HEK293 (cell line): ENCODE data around the gene YTHDC2.

Source experiments
- ATF2 ChIP-seq: fragments of 450-650 bp; formaldehyde crosslinking; IDR thresholded peaks from 2 replicates; pipeline ENCODE4 v1.5.1; 2016; ENCODE audit warnings: missing biosample characterization, missing genetic modification characterization, low read depth
- KLF10 ChIP-seq: fragments of 450-650 bp; IDR thresholded peaks from 2 replicates; pipeline ENCODE4 v1.5.1; 2018; ENCODE audit warnings: missing biosample characterization, mild to moderate bottlenecking, missing genetic modification characterization
- KLF7 ChIP-seq: fragments of 450-650 bp; formaldehyde crosslinking; IDR thresholded peaks from 2 replicates; pipeline ENCODE4 v1.5.1; 2016; ENCODE audit warnings: missing biosample characterization, missing genetic modification characterization, borderline replicate concordance
- MYNN ChIP-seq: fragments of 450-650 bp; formaldehyde crosslinking; IDR thresholded peaks from 2 replicates; pipeline ENCODE4 v1.5.1; 2016; ENCODE audit warnings: missing biosample characterization, missing genetic modification characterization, borderline replicate concordance
- SP2 ChIP-seq: fragments of 450-650 bp; formaldehyde crosslinking; IDR thresholded peaks from 2 replicates; pipeline ENCODE4 v1.5.1; 2016; ENCODE audit warnings: missing biosample characterization, missing genetic modification characterization
- ZBTB21 ChIP-seq: fragments of 450-650 bp; formaldehyde crosslinking; IDR thresholded peaks from 2 replicates; pipeline ENCODE4 v1.5.1; 2017; ENCODE audit warnings: missing biosample characterization, missing genetic modification characterization
- ZBTB44 ChIP-seq: fragments of 450-650 bp; IDR thresholded peaks from 2 replicates; pipeline ENCODE4 v1.5.1; 2018; ENCODE audit warnings: missing biosample characterization, mild to moderate bottlenecking, missing genetic modification characterization
- ZBTB6 ChIP-seq: fragments of 450-650 bp; formaldehyde crosslinking; IDR thresholded peaks from 2 replicates; pipeline ENCODE4 v1.5.1; 2017; ENCODE audit warnings: missing biosample characterization, missing genetic modification characterization
- ZFP3 ChIP-seq: fragments of 450-650 bp; formaldehyde crosslinking; IDR thresholded peaks from 2 replicates; pipeline ENCODE4 v1.5.1; 2016; ENCODE audit warnings: low read depth, missing biosample characterization, missing genetic modification characterization
- ZIC2 ChIP-seq: fragments of 450-650 bp; formaldehyde crosslinking; IDR thresholded peaks from 2 replicates; pipeline ENCODE4 v1.5.1; 2016; ENCODE audit warnings: missing biosample characterization, missing genetic modification characterization
- ZNF148 ChIP-seq: fragments of 450-650 bp; formaldehyde crosslinking; IDR thresholded peaks from 2 replicates; pipeline ENCODE4 v1.5.0; 2017; ENCODE audit warnings: missing biosample characterization, missing genetic modification characterization, borderline replicate concordance
- ZNF169 ChIP-seq: fragments of 450-650 bp; formaldehyde crosslinking; IDR thresholded peaks from 2 replicates; pipeline ENCODE4 v1.5.1; 2016; ENCODE audit warnings: missing biosample characterization, missing genetic modification characterization
- ZNF202 ChIP-seq: fragments of 450-650 bp; formaldehyde crosslinking; IDR thresholded peaks from 2 replicates; pipeline ENCODE4 v1.5.1; 2016; ENCODE audit warnings: missing biosample characterization, missing genetic modification characterization, borderline replicate concordance
- ZNF23 ChIP-seq: fragments of 450-650 bp; formaldehyde crosslinking; IDR thresholded peaks from 2 replicates; pipeline ENCODE4 v1.5.1; 2016; ENCODE audit warnings: missing biosample characterization, missing genetic modification characterization, borderline replicate concordance
- ZNF280D ChIP-seq: fragments of 450-650 bp; formaldehyde crosslinking; IDR thresholded peaks from 2 replicates; pipeline ENCODE4 v1.5.1; 2016; ENCODE audit warnings: missing biosample characterization, missing genetic modification characterization
- ZNF302 ChIP-seq: fragments of 450-650 bp; formaldehyde crosslinking; IDR thresholded peaks from 2 replicates; pipeline ENCODE4 v1.5.1; 2016; ENCODE audit warnings: missing biosample characterization, missing genetic modification characterization, low read depth
- ZNF311 ChIP-seq: fragments of 450-650 bp; formaldehyde crosslinking; IDR thresholded peaks from 2 replicates; pipeline ENCODE4 v1.5.1; 2017; ENCODE audit warnings: missing biosample characterization, missing genetic modification characterization, borderline replicate concordance
- ZNF391 ChIP-seq: fragments of 450-650 bp; formaldehyde crosslinking; IDR thresholded peaks from 2 replicates; pipeline ENCODE4 v1.5.1; 2016; ENCODE audit warnings: low read depth, missing biosample characterization, missing genetic modification characterization, borderline replicate concordance
- ZNF416 ChIP-seq: fragments of 450-650 bp; formaldehyde crosslinking; IDR thresholded peaks from 2 replicates; pipeline ENCODE4 v1.5.1; 2016; ENCODE audit warnings: missing biosample characterization, missing genetic modification characterization
- ZNF580 ChIP-seq: fragments of 450-650 bp; formaldehyde crosslinking; IDR thresholded peaks from 2 replicates; pipeline ENCODE4 v1.5.1; 2016; ENCODE audit warnings: missing biosample characterization, missing genetic modification characterization
- ZNF621 ChIP-seq: fragments of 450-650 bp; formaldehyde crosslinking; IDR thresholded peaks from 2 replicates; pipeline ENCODE4 v1.5.1; 2017; ENCODE audit warnings: missing biosample characterization, missing genetic modification characterization
- ZNF791 ChIP-seq: fragments of 450-650 bp; formaldehyde crosslinking; IDR thresholded peaks from 2 replicates; pipeline ENCODE4 v1.5.1; 2016; ENCODE audit warnings: missing biosample characterization, missing genetic modification characterization
- ZSCAN30 ChIP-seq: fragments of 450-650 bp; IDR thresholded peaks from 2 replicates; pipeline ENCODE4 v1.5.1; 2018; ENCODE audit warnings: missing biosample characterization, mild to moderate bottlenecking, missing genetic modification characterization, moderate library complexity
- ZSCAN5A ChIP-seq: fragments of 450-650 bp; formaldehyde crosslinking; IDR thresholded peaks from 2 replicates; pipeline ENCODE4 v1.5.1; 2016; ENCODE audit warnings: missing biosample characterization, missing genetic modification characterization

YTHDC2 gene

GRCh38 chr5:113513384-113514288, at the start of gene YTHDC2 (continued):
- TF ChIP-seq ZNF169 (tag by site-specific recombination) (no peak), KLF7 (peak; percentile 72; the same call in 1 of the 2 replicates), ZSCAN5A (tag by site-specific recombination) (no peak; the same call in 1 of the 2 replicates), ZNF202 (tag by site-specific recombination) (no peak), SP2 (tag by site-specific recombination) (peak; percentile 40), ATF2 (tag by site-specific recombination) (peak; percentile 100), ZNF791 (tag by site-specific recombination) (no peak), ZNF580 (tag by site-specific recombination) (no peak), ZIC2 (peak; percentile 16; the same call in 1 of the 2 replicates), ZNF311 (no peak), ZBTB44 (tag by site-specific recombination) (no peak), ZNF23 (tag by site-specific recombination) (no peak), ZNF621 (tag by site-specific recombination) (no peak), ZBTB21 (tag by site-specific recombination) (peak; percentile 97), ZNF391 (tag by site-specific recombination) (no peak), ZFP3 (tag by site-specific recombination) (no peak), ZSCAN30 (tag by site-specific recombination) (0 out of 2 replicates have a peak, but pooled peaks have one; percentile 52), ZNF416 (tag by site-specific recombination) (no peak), ZBTB6 (tag by site-specific recombination) (peak; percentile 11; the same call in 1 of the 2 replicates), ZNF280D (tag by site-specific recombination) (peak; percentile 84), ZNF302 (no peak), KLF10 (tag by site-specific recombination) (0 out of 2 replicates have a peak, but pooled peaks have one; percentile 44), ZNF148 (tag by site-specific recombination) (no peak), MYNN (no peak; the same call in 1 of the 2 replicates)
